SH-SY5Y (cell line): ENCODE measurements around the gene DNAH9.

Experiments
- GATA2 ChIP-seq: IDR thresholded peaks from 2 replicates; pipeline ENCODE4 v1.6.1; 2011; ENCODE audit warnings: mild to moderate bottlenecking, low read depth, low read length
- GATA3 ChIP-seq: IDR thresholded peaks from 2 replicates; pipeline ENCODE4 v1.6.1; 2011; ENCODE audit warnings: low read depth, mild to moderate bottlenecking, low read length, moderate library complexity

DNA sequence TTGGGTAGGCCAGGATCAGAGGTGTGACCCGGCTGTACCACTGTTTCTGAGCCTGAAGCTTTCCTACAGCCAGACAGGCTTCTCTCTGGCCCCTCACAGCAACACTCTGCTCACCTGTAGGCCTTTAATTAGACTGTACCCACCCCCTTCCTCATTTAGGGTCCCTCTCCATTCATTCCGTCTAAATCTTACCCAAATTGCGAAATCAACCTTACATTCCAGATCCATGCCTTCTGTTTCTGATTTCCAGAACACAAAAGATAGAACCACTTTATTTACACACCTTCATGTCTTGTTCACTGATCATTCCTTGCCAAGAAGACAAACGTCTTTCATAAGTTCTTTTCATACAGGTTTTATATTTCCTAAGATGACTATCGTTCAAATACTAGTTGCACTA is 238.2 kb downstream of the DNAH9 start:
- TF ChIP-seq GATA3: no peak
- no peak for TF ChIP-seq GATA2
